Suprapubic skin (tissue), 4 donors: Measurements from ENCODE around the gene ZNF823. TPM values are rescaled to one million over a fixed set of nuclear protein-coding genes. Genes with fewer than 3 reads are reported as not detected.

ENCODE experiments used
- DNase-seq, 2 donors: peaks; one replicate each; pipeline ENCODE4 v3.0.0-alpha.2; 2019; ENCODE audit warnings: low spot score in 2 of 2
- H3K27ac ChIP-seq: fragments of 200-600 bp; sonication (generic); one replicate; pipeline ENCODE4 v1.5.1; 2019
- H3K27me3 ChIP-seq: fragments of 200-600 bp; sonication (generic); one replicate; pipeline ENCODE4 v1.5.1; 2019
- H3K36me3 ChIP-seq: fragments of 200-600 bp; sonication (generic); one replicate; pipeline ENCODE4 v1.5.1; 2019
- H3K4me1 ChIP-seq: fragments of 200-600 bp; sonication (generic); one replicate; pipeline ENCODE4 v1.5.1; 2019
- H3K4me3 ChIP-seq: fragments of 200-600 bp; sonication (generic); one replicate; pipeline ENCODE4 v1.5.1; 2019; ENCODE audit warnings: mild to moderate bottlenecking
- H3K9me3 ChIP-seq: fragments of 200-600 bp; sonication (generic); one replicate; pipeline ENCODE4 v1.5.1; 2019
- CTCF ChIP-seq, 2 donors: fragments of 200-600 bp in 1 of 2; fragments of 450-650 bp in 1 of 2; sonication (generic) in 1 of 2; IDR thresholded peaks; one replicate each; pipeline ENCODE4 v1.5.1; 2016 to 2019; ENCODE audit warnings: antibody characterized with exemption in 2 of 2, mild to moderate bottlenecking in 1 of 2, moderate library complexity in 1 of 2
- EP300 ChIP-seq: sonication (generic); formaldehyde crosslinking; IDR thresholded peaks from one replicate; pipeline ENCODE4 v1.6.1; 2017; ENCODE audit warnings: antibody characterized with exemption
- POLR2A ChIP-seq, 2 donors: fragments of 450-650 bp; IDR thresholded peaks; one replicate each; pipeline ENCODE4 v1.6.1; 2017; ENCODE audit warnings: antibody characterized with exemption in 2 of 2, mild to moderate bottlenecking in 2 of 2, moderate library complexity in 2 of 2
- POLR2AphosphoS5 ChIP-seq, 3 donors: sonication (generic); formaldehyde crosslinking; IDR thresholded peaks; one replicate each; pipeline ENCODE4 v1.6.1; 2017; ENCODE audit warnings: antibody characterized with exemption in 3 of 3
- WGBS: methylation state at CpG from one replicate; pipeline ENCODE4 v1.1.5; 2018; 5-methylcytosine and 5-hydroxymethylcytosine counted together
- total RNA-seq, 4 donors: library from RNA; depleted of rRNA; stranded (reverse); fragments of >200 nt; gene quantifications; one replicate each; pipeline ENCODE4 v1.1.0, GENCODE V29; 2016

ZNF823 gene
- total RNA-seq, 4 donors from 2014 or later = 6.8 to 12.3 (median 10.1) TPM

DNA sequence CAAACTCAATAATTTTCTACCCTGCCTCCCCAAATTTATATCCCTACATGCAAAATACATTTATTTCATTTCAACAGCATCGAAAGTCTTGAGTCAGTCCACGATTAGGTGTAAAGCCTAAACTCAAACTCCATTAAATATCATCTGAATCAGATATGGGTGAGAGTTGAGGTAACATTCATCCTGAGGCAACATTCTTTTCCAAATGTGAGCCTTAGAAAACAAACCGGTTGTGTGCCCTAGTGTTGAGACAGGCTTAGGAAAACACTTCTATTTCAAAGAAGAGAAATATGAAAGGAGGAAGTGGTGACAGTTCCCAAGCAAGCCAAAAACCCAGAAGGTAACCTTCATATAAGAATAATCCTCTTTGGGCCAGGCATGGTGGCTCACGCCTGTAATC is 15.9 kb upstream of the ZNF823 start:
- no peaks in the 10 kb centered on the region for H3K36me3 ChIP-seq
- no peak overlapping the region for H3K4me3 ChIP-seq
- TF ChIP-seq EP300 (no peak), CTCF (IDR thresholded peaks at IDR 0.05) (no peak), POLR2A (IDR thresholded peaks at IDR 0.05) (no peak), POLR2AphosphoS5 (IDR thresholded peaks at IDR 0.05) (no peak)
- no peaks in the 10 kb centered on the region for H3K4me1 ChIP-seq
- no peaks in the 10 kb centered on the region for H3K27me3 ChIP-seq
- H3K9me3 ChIP-seq = no peaks in the 10 kb centered on the region
- H3K27ac ChIP-seq = no peak overlapping the region
- DNase-seq = no peak
- 70% methylated on average over 4 of the region's 4 CpGs for WGBS

- WGBS = 78% methylated on average over 2 of the region's 2 CpGs
- Histone ChIP-seq H3K4me1 (no peaks in the 10 kb centered on the region), H3K27me3 (no peaks in the 10 kb centered on the region), H3K27ac (no peak overlapping the region), H3K4me3 (no peak overlapping the region), H3K36me3 (no peaks in the 10 kb centered on the region), H3K9me3 (no peaks in the 10 kb centered on the region)
- TF ChIP-seq POLR2AphosphoS5 (IDR thresholded peaks at IDR 0.05) (no peak), CTCF (IDR thresholded peaks at IDR 0.05) (no peak), EP300 (no peak), POLR2A (IDR thresholded peaks at IDR 0.05) (no peak)
- DNase-seq = no peak
Observed at GRCh38 chr19:11752244-11752736, 13.5 kb upstream of the ZNF823 start.

DNA sequence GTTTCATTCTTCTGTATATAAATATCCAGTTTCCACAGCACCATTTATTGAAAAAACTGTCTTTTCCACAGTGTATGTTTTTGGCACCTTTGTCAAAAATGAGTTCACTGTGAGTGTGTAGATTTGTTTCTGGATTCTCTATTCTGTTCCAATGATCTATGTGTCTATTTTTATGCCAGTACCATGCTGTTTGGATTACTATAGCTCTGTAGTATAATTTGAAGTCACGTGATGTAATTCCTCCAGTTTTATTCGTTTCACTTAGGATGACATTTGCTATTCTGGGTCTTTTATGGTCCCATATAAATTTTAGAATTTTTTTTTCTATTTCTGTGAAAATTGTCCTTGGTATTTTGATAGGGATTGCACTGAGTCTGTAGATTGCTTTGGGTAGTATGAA is 11.0 kb upstream of the ZNF823 start:
- H3K9me3 ChIP-seq = no peaks in the 10 kb centered on the region
- H3K27ac ChIP-seq = no peak overlapping the region
- TF ChIP-seq POLR2AphosphoS5 (IDR thresholded peaks at IDR 0.05) (no peak), EP300 (no peak)
- 58% methylated on average over 2 of the region's 2 CpGs for WGBS
- H3K27me3 ChIP-seq = no peaks in the 10 kb centered on the region
- H3K36me3 ChIP-seq = no peaks in the 10 kb centered on the region
- no peaks in the 10 kb centered on the region for H3K4me1 ChIP-seq
- H3K4me3 ChIP-seq = no peak overlapping the region
- no peak for DNase-seq

- Histone ChIP-seq H3K4me1 (no peaks in the 10 kb centered on the region), H3K9me3 (no peaks in the 10 kb centered on the region), H3K36me3 (no peaks in the 10 kb centered on the region), H3K27ac (no peak overlapping the region), H3K27me3 (no peaks in the 10 kb centered on the region), H3K4me3 (no peak overlapping the region)
- no peak for DNase-seq
- no peak for TF ChIP-seq POLR2AphosphoS5 (IDR thresholded peaks at IDR 0.05)
- WGBS = 88% methylated on average over 1 of the region's 1 CpG
Observed at GRCh38 chr19:11747277-11747676, 8.5 kb upstream of the ZNF823 start.

GRCh38 chr19:11745869-11746268 is 7.1 kb upstream of the ZNF823 start:
- Histone ChIP-seq H3K4me1 (no peaks in the 10 kb centered on the region), H3K27ac (no peak overlapping the region), H3K27me3 (no peaks in the 10 kb centered on the region), H3K9me3 (no peaks in the 10 kb centered on the region), H3K4me3 (no peak overlapping the region), H3K36me3 (no peaks in the 10 kb centered on the region)
- DNase-seq = no peak
- TF ChIP-seq EP300 (no peak), CTCF (IDR thresholded peaks at IDR 0.05) (no peak), POLR2AphosphoS5 (IDR thresholded peaks at IDR 0.05) (no peak), POLR2A (IDR thresholded peaks at IDR 0.05) (no peak)

DNA sequence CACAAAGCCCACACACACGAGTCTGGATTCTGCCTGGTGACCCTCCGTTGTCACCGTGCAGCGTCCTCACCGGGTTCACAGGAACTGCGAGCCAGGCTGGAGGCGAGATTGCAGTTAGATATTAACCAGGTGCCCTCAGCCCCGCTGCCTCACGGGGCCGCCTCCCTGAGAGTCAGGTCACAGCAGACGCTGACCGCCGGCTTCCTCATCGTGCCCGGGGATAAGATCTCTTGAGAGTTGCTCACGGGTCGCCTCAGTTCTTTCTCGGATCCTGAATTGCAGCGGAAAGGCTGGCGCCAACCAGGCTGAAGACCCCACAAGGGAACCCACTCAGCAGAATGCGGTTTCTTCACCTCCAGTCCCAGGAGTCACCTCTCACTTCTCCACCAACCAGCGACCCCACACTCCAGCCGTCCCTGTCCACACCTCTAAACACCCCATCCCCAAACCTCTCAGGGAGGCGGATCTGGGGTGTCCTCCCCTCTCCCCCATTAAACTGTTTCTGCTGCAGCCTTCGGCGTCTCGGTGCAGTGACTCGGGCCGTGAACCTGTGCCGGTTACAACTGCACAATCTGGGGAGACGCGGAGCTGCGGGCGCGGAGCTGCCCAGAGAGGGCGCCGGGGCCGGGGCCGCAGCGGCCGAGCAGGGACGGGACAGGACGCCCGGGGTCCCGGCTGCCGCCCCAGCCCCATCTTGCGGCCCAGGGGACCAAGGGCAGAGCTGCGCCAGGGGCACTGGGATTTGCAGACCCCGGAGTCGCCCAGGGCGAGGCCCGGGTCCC is 591 bp downstream of the ZNF823 start:
- no peaks in the 10 kb centered on the region for H3K9me3 ChIP-seq
- H3K27ac ChIP-seq = peak overlapping the region; percentile 91
- DNase-seq = peak; percentile 70 to 85
- peaks cover 35% of the 10 kb centered on the region for H3K4me1 ChIP-seq
- H3K36me3 ChIP-seq = no peaks in the 10 kb centered on the region
- no peaks in the 10 kb centered on the region for H3K27me3 ChIP-seq
- TF ChIP-seq POLR2A (IDR thresholded peaks at IDR 0.05) (no peak), EP300 (no peak), POLR2AphosphoS5 (IDR thresholded peaks at IDR 0.05) (no peak), CTCF (IDR thresholded peaks at IDR 0.05) (no peak)
- H3K4me3 ChIP-seq = peak overlapping the region; percentile 98
- under 1% methylated on average over 30 of the region's 52 CpGs for WGBS
